OCI-LY7 (cell line): Measurements from ENCODE around the gene IVNS1ABP.

Source experiments
- EZH2phosphoT487 ChIP-seq: fragments of 200-600 bp; sonication (generic); IDR thresholded peaks from 2 replicates; pipeline ENCODE4 v1.6.1; 2018; ENCODE audit warnings: low read depth, borderline replicate concordance, mild to moderate bottlenecking, mixed run types, antibody characterized with exemption, low read length, moderate library complexity, mixed read lengths
- TF ChIP-seq, protein P1 (sequence below): fragments of 200-600 bp; sonication (generic); conservative IDR thresholded peaks from 2 replicates; pipeline ENCODE4 v1.5.1; 2014; ENCODE audit warnings: mild to moderate bottlenecking, antibody characterized with exemption, low read length, moderate library complexity, mixed read lengths

DNA sequence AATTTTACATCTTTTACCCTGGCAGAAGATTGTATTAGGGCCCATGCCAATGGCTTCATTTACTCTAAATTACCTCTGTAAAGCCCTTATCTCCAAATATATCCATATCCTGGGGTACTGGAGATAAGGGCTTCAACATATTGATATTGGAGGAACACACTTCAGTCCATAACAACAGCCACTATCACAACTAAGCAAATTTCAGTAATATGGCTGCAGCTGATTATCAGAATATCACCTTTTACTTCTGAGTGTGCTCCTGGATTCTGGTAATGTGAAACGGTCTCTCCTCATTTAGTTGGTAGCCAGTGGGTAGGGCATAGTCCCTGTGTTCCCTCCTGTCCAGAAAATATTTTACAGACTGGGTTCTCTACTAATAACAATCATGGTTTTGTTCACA, 53.3 kb downstream of the IVNS1ABP start:
- TF ChIP-seq, protein P1, sequence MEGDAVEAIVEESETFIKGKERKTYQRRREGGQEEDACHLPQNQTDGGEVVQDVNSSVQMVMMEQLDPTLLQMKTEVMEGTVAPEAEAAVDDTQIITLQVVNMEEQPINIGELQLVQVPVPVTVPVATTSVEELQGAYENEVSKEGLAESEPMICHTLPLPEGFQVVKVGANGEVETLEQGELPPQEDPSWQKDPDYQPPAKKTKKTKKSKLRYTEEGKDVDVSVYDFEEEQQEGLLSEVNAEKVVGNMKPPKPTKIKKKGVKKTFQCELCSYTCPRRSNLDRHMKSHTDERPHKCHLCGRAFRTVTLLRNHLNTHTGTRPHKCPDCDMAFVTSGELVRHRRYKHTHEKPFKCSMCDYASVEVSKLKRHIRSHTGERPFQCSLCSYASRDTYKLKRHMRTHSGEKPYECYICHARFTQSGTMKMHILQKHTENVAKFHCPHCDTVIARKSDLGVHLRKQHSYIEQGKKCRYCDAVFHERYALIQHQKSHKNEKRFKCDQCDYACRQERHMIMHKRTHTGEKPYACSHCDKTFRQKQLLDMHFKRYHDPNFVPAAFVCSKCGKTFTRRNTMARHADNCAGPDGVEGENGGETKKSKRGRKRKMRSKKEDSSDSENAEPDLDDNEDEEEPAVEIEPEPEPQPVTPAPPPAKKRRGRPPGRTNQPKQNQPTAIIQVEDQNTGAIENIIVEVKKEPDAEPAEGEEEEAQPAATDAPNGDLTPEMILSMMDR: no peak
- no peak for TF ChIP-seq EZH2phosphoT487
